Measurements from ENCODE around the gene LENG9.

GRCh38 chr19:54470276-54470887 lies 6.8 kb upstream of the LENG9 start:
- TF ChIP-seq, protein P1, sequence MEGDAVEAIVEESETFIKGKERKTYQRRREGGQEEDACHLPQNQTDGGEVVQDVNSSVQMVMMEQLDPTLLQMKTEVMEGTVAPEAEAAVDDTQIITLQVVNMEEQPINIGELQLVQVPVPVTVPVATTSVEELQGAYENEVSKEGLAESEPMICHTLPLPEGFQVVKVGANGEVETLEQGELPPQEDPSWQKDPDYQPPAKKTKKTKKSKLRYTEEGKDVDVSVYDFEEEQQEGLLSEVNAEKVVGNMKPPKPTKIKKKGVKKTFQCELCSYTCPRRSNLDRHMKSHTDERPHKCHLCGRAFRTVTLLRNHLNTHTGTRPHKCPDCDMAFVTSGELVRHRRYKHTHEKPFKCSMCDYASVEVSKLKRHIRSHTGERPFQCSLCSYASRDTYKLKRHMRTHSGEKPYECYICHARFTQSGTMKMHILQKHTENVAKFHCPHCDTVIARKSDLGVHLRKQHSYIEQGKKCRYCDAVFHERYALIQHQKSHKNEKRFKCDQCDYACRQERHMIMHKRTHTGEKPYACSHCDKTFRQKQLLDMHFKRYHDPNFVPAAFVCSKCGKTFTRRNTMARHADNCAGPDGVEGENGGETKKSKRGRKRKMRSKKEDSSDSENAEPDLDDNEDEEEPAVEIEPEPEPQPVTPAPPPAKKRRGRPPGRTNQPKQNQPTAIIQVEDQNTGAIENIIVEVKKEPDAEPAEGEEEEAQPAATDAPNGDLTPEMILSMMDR (IDR thresholded peaks at IDR 0.05) = no peak
- TF ChIP-seq POLR2A (IDR thresholded peaks at IDR 0.05) = no peak

Data from testis (tissue), 2 donors.